ENCODE measurements around the gene CCNJ. TPM values are rescaled to one million over a fixed set of nuclear protein-coding genes. Genes with fewer than 3 reads are reported as not detected.

The CCNJ gene
- total and polyA plus RNA-seq, 2 of the 13 experiments (the other 11 are each of a cell fraction or from before 2014, with no cell fraction given) = 14.1 to 21.5 TPM

GRCh38 chr10:96093948-96094347 lies 50.6 kb downstream of the CCNJ start (continued):
- TF ChIP-seq, protein P1, sequence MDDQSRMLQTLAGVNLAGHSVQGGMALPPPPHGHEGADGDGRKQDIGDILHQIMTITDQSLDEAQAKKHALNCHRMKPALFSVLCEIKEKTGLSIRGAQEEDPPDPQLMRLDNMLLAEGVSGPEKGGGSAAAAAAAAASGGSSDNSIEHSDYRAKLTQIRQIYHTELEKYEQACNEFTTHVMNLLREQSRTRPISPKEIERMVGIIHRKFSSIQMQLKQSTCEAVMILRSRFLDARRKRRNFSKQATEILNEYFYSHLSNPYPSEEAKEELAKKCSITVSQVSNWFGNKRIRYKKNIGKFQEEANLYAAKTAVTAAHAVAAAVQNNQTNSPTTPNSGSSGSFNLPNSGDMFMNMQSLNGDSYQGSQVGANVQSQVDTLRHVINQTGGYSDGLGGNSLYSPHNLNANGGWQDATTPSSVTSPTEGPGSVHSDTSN (CRISPR knock-in tag; IDR thresholded peaks at IDR 0.05; ENCODE audit: borderline replicate concordance) = no peak
- TF ChIP-seq DMAP1 (CRISPR knock-in tag; IDR thresholded peaks at IDR 0.05) (0 out of 2 replicates have a peak, but pooled peaks have one; percentile 4), ZSCAN21 (CRISPR knock-in tag; IDR thresholded peaks at IDR 0.05; ENCODE audit: borderline replicate concordance) (0 out of 2 replicates have a peak, but pooled peaks have one; percentile 37), TSC22D2 (CRISPR knock-in tag; IDR thresholded peaks at IDR 0.05; ENCODE audit: borderline replicate concordance) (0 out of 2 replicates have a peak, but pooled peaks have one; percentile 31), YEATS2 (CRISPR knock-in tag; IDR thresholded peaks at IDR 0.05; ENCODE audit: borderline replicate concordance) (no peak), PATZ1 (CRISPR knock-in tag; IDR thresholded peaks at IDR 0.05) (peak; percentile 32; the same call in 1 of the 2 replicates), ZNF558 (CRISPR knock-in tag; IDR thresholded peaks at IDR 0.05; ENCODE audit: borderline replicate concordance) (0 out of 2 replicates have a peak, but pooled peaks have one; percentile 64), ZNF556 (CRISPR knock-in tag; IDR thresholded peaks at IDR 0.05; ENCODE audit: borderline replicate concordance) (no peak), ELF3 (CRISPR knock-in tag; IDR thresholded peaks at IDR 0.05) (no peak), ZNF343 (CRISPR knock-in tag; IDR thresholded peaks at IDR 0.05) (no peak), POLR2G (IDR thresholded peaks at IDR 0.05; ENCODE audit: low read depth, low read length) (no peak), NFE2L1 (CRISPR knock-in tag; IDR thresholded peaks at IDR 0.05; ENCODE audit: borderline replicate concordance) (no peak), ZNF879 (CRISPR knock-in tag; IDR thresholded peaks at IDR 0.05) (no peak), ZNF274 (CRISPR knock-in tag; IDR thresholded peaks at IDR 0.05) (no peak), ZNF263 (CRISPR knock-in tag; IDR thresholded peaks at IDR 0.05) (no peak), JUNB (CRISPR knock-in tag; IDR thresholded peaks at IDR 0.05; ENCODE audit: borderline replicate concordance) (no peak), ZNF143 (CRISPR knock-in tag; IDR thresholded peaks at IDR 0.05) (no peak)
- TF ChIP-seq, protein P2, sequence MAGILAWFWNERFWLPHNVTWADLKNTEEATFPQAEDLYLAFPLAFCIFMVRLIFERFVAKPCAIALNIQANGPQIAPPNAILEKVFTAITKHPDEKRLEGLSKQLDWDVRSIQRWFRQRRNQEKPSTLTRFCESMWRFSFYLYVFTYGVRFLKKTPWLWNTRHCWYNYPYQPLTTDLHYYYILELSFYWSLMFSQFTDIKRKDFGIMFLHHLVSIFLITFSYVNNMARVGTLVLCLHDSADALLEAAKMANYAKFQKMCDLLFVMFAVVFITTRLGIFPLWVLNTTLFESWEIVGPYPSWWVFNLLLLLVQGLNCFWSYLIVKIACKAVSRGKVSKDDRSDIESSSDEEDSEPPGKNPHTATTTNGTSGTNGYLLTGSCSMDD (CRISPR knock-in tag; IDR thresholded peaks at IDR 0.05) = no peak
- TF ChIP-seq, protein P3, sequence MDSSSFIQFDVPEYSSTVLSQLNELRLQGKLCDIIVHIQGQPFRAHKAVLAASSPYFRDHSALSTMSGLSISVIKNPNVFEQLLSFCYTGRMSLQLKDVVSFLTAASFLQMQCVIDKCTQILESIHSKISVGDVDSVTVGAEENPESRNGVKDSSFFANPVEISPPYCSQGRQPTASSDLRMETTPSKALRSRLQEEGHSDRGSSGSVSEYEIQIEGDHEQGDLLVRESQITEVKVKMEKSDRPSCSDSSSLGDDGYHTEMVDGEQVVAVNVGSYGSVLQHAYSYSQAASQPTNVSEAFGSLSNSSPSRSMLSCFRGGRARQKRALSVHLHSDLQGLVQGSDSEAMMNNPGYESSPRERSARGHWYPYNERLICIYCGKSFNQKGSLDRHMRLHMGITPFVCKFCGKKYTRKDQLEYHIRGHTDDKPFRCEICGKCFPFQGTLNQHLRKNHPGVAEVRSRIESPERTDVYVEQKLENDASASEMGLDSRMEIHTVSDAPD (CRISPR knock-in tag; IDR thresholded peaks at IDR 0.05) = no peak
- TF ChIP-seq, protein P4, sequence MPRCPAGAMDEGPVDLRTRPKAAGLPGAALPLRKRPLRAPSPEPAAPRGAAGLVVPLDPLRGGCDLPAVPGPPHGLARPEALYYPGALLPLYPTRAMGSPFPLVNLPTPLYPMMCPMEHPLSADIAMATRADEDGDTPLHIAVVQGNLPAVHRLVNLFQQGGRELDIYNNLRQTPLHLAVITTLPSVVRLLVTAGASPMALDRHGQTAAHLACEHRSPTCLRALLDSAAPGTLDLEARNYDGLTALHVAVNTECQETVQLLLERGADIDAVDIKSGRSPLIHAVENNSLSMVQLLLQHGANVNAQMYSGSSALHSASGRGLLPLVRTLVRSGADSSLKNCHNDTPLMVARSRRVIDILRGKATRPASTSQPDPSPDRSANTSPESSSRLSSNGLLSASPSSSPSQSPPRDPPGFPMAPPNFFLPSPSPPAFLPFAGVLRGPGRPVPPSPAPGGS (CRISPR knock-in tag; IDR thresholded peaks at IDR 0.05) = no peak
- TF ChIP-seq, protein P5, sequence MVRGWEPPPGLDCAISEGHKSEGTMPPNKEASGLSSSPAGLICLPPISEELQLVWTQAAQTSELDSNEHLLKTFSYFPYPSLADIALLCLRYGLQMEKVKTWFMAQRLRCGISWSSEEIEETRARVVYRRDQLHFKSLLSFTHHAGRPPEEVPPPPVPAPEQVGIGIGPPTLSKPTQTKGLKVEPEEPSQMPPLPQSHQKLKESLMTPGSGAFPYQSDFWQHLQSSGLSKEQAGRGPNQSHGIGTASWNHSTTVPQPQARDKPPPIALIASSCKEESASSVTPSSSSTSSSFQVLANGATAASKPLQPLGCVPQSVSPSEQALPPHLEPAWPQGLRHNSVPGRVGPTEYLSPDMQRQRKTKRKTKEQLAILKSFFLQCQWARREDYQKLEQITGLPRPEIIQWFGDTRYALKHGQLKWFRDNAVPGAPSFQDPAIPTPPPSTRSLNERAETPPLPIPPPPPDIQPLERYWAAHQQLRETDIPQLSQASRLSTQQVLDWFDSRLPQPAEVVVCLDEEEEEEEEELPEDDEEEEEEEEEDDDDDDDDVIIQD (CRISPR knock-in tag; IDR thresholded peaks at IDR 0.05; ENCODE audit: low read depth) = no peak

Measured in HepG2 (cell line).